ENCODE results near the gene LPCAT3. TPM values are rescaled to one million over a fixed set of nuclear protein-coding genes. Genes with fewer than 3 reads are reported as not detected.

The LPCAT3 gene
- total RNA-seq, 1 experiment from 2014 or later: 45.8 TPM

GRCh38 chr12:6962285-6963015, 55.8 kb downstream of the LPCAT3 start:
- Histone ChIP-seq H3K4me2 (ENCODE audit: low read length) (peak overlapping the region; percentile 87), H4K20me1 (ENCODE audit: insufficient read depth) (peaks cover 8% of the 10 kb centered on the region; the same call in 1 of the 2 replicates), H3K9me3 (ENCODE audit: control insufficient read depth in 1 of 2, insufficient read depth in 1 of 2, low read depth in 1 of 2, low read length in 2 of 2) (no peaks in the 10 kb centered on the region), H3K27me3 (ENCODE audit: insufficient read depth, low read length) (no peaks in the 10 kb centered on the region), H3K79me2 (ENCODE audit: insufficient read depth, low read length) (peaks cover 43% of the 10 kb centered on the region), H3K9me2 (ENCODE audit: insufficient read depth) (no peaks in the 10 kb centered on the region), H3K36me3 (ENCODE audit: control insufficient read depth in 1 of 2, insufficient read depth in 2 of 2, low read length in 2 of 2) (peaks cover 6 to 20% of the 10 kb centered on the region in 2 experiments; a peak in 2 of 4 replicates), H3K27ac (ENCODE audit: low read depth, low read length) (peak overlapping the region; percentile 97), H3K9ac (ENCODE audit: low read length) (peak overlapping the region; percentile 100), H3K4me1 (ENCODE audit: control insufficient read depth in 1 of 2, insufficient read depth in 2 of 2, low read length in 2 of 2) (peaks cover 28 to 60% of the 10 kb centered on the region in 2 experiments), H2AFZ (ENCODE audit: low read depth, low read length, poor library complexity, severe bottlenecking) (no peak overlapping the region), H3K4me3 (replicated peaks in 1 of 2; ENCODE audit: low read depth in 1 of 2, low read length in 2 of 2) (peak overlapping the region; percentile 96 to 99)
- intact Hi-C loops (cut with micrococcal nuclease): loop anchor here (5.0 kb wide), 1 partner anchor 210 kb away; the partner anchor contains the start of gene MLF2
- ATAC-seq (peak; percentile 45), DNase-seq (ENCODE audit: low read depth, low spot score) (no peak)
- POLR2A ChIA-PET: interaction anchor here (0.9 to 9.9 kb wide), 14 partner anchors 7 to 196 kb away, joined by 3 to 269 read pairs (median 4); partner anchors contain the start of genes ATN1, C12orf57, C1RL and PHB2
- BruUV-seq (replicated peaks): no TSS peak
- RAD21 ChIA-PET (ENCODE audit: low non-redundant PET in 1 of 2, low total read pairs in 2 of 2, uncharacterized antibody in 2 of 2, unreplicated experiment in 2 of 2): interaction anchor here (0.5 to 4.0 kb wide), 6 partner anchors 15 to 154 kb away, joined by 3 to 22 read pairs (median 4); partner anchors contain the start of genes C12orf57 (in 1 of the 2) and RNU7-1 (in 1 of the 2)
- TF ChIP-seq ZBTB33 (IDR thresholded peaks at IDR 0.05; ENCODE audit: extremely low read depth, insufficient replicate concordance, low read length) (no peak), POLR2A (IDR thresholded peaks at IDR 0.05; ENCODE audit: borderline replicate concordance, extremely low read depth, insufficient read depth, insufficient read length) (peak; percentile 36), ZFX (IDR thresholded peaks at IDR 0.05) (peak; percentile 82; the same call in 1 of the 2 replicates), SIN3A (IDR thresholded peaks at IDR 0.05; ENCODE audit: low read depth) (no peak)
- TF ChIP-seq, protein P1, sequence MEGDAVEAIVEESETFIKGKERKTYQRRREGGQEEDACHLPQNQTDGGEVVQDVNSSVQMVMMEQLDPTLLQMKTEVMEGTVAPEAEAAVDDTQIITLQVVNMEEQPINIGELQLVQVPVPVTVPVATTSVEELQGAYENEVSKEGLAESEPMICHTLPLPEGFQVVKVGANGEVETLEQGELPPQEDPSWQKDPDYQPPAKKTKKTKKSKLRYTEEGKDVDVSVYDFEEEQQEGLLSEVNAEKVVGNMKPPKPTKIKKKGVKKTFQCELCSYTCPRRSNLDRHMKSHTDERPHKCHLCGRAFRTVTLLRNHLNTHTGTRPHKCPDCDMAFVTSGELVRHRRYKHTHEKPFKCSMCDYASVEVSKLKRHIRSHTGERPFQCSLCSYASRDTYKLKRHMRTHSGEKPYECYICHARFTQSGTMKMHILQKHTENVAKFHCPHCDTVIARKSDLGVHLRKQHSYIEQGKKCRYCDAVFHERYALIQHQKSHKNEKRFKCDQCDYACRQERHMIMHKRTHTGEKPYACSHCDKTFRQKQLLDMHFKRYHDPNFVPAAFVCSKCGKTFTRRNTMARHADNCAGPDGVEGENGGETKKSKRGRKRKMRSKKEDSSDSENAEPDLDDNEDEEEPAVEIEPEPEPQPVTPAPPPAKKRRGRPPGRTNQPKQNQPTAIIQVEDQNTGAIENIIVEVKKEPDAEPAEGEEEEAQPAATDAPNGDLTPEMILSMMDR (IDR thresholded peaks at IDR 0.05 in 2 of 3, conservative IDR thresholded peaks at IDR 0.05 in 1 of 3; ENCODE audit: borderline replicate concordance in 1 of 3, insufficient read depth in 1 of 3, low read depth in 2 of 3, low read length in 2 of 3): 0 out of 6 replicates have a peak, but pooled peaks of 1 of the 3 experiments have one; percentile 10
- CTCF ChIA-PET: interaction anchor here (0.9 to 6.0 kb wide), 6 partner anchors 17 to 146 kb away, joined by 3 to 101 read pairs (median 7); partner anchors contain the start of genes C12orf57, RNU7-1 and SPSB2

Measured in HCT116 (cell line).